Testis (tissue), 2 donors: ENCODE data around the gene LACTB.

ENCODE experiments used
- POLR2A ChIP-seq: fragments of 450-650 bp; IDR thresholded peaks from one replicate; pipeline ENCODE4 v1.6.1; 2017; ENCODE audit warnings: antibody characterized with exemption, mild to moderate bottlenecking, moderate library complexity
- TF ChIP-seq, protein P1 (sequence below), 3 experiments: fragments of 450-650 bp in 2 of 3; fragments of 200-600 bp in 1 of 3; sonication (generic) in 1 of 3; IDR thresholded peaks; one replicate each; pipeline ENCODE4 v1.5.1; 2016 to 2019; ENCODE audit warnings: antibody characterized with exemption in 3 of 3, mild to moderate bottlenecking in 2 of 3, moderate library complexity in 1 of 3

- TF ChIP-seq, protein P1, sequence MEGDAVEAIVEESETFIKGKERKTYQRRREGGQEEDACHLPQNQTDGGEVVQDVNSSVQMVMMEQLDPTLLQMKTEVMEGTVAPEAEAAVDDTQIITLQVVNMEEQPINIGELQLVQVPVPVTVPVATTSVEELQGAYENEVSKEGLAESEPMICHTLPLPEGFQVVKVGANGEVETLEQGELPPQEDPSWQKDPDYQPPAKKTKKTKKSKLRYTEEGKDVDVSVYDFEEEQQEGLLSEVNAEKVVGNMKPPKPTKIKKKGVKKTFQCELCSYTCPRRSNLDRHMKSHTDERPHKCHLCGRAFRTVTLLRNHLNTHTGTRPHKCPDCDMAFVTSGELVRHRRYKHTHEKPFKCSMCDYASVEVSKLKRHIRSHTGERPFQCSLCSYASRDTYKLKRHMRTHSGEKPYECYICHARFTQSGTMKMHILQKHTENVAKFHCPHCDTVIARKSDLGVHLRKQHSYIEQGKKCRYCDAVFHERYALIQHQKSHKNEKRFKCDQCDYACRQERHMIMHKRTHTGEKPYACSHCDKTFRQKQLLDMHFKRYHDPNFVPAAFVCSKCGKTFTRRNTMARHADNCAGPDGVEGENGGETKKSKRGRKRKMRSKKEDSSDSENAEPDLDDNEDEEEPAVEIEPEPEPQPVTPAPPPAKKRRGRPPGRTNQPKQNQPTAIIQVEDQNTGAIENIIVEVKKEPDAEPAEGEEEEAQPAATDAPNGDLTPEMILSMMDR (IDR thresholded peaks at IDR 0.05), result no peak
- TF ChIP-seq POLR2A, result no peak
Observed at GRCh38 chr15:63180746-63181145, 59.1 kb downstream of the LACTB start.
